GM12864 (cell line): ENCODE results near the gene TPP2.
A peak's percentile ranks its signal among the peaks of the same experiment; 100 is the strongest.

ENCODE experiments used
- DNase-seq: peaks from one replicate; pipeline ENCODE4 v3.0.0-alpha.2; 2011; ENCODE audit warnings: low read depth
- H3K4me3 ChIP-seq: 2 replicates; pipeline ENCODE4 v1.5.1; 2011; ENCODE audit warnings: mild to moderate bottlenecking, low read depth, low read length, control low read depth
- TF ChIP-seq, protein P1 (sequence below): IDR thresholded peaks from 2 replicates; pipeline ENCODE4 v1.5.1; 2011; ENCODE audit warnings: low read depth, mild to moderate bottlenecking, moderate library complexity, low read length, control low read depth, inconsistent platforms; ENCODE audit errors: missing control alignments

Gene TPP2

DNA sequence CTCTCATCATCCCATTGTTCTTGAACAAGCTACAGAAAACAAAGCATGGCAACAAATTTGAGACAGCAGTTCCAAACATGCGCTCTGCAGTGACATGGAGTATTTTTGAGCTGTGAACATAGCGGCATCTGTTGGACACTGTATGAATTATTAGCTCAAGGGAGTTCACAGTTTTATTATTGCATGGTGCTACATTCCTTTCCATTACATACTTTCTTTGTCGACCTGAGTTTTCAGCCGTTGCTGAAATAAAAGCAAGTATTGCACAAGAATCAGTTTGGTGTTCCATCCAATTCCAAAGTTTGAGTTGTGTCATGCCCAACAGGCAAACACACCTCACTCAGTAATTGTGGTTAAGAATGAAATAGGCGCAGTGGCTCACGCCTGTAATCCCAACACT is 128.1 kb downstream of the TPP2 start:
- no peak overlapping the region for H3K4me3 ChIP-seq
- DNase-seq, result no peak
- TF ChIP-seq, protein P1, sequence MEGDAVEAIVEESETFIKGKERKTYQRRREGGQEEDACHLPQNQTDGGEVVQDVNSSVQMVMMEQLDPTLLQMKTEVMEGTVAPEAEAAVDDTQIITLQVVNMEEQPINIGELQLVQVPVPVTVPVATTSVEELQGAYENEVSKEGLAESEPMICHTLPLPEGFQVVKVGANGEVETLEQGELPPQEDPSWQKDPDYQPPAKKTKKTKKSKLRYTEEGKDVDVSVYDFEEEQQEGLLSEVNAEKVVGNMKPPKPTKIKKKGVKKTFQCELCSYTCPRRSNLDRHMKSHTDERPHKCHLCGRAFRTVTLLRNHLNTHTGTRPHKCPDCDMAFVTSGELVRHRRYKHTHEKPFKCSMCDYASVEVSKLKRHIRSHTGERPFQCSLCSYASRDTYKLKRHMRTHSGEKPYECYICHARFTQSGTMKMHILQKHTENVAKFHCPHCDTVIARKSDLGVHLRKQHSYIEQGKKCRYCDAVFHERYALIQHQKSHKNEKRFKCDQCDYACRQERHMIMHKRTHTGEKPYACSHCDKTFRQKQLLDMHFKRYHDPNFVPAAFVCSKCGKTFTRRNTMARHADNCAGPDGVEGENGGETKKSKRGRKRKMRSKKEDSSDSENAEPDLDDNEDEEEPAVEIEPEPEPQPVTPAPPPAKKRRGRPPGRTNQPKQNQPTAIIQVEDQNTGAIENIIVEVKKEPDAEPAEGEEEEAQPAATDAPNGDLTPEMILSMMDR, result peak; percentile 34

DNA sequence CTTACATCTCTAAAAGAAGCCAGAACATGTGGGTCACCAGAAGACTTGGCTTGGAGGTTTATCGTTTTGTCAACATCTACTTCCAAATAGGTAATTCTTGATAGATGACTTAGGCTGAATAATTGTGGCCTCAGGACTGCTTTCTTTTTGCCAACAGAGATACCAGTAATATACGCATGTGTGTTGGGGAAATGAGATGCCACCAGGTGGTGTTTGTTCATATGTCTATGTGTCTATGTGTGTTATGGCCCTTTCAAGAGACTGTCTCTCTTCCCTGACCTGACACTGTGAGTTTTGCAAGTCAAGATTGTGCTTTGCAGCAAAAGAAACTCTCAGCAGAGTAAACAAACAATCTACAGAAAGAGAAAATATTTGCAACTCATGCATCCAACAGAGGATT is 129.6 kb downstream of the TPP2 start:
- H3K4me3 ChIP-seq, result no peak overlapping the region
- no peak for DNase-seq
- TF ChIP-seq, protein P1, result no peak
